HG03342 (cell line): ENCODE results near the gene TTC39C.

ENCODE experiments used
- ATAC-seq: cut with Tn5 transposase; IDR thresholded peaks from one replicate; pipeline ENCODE4 v1.9.1; 2021; ENCODE audit warnings: mild to moderate bottlenecking, moderate library complexity; ENCODE audit not compliant: unreplicated experiment

Gene TTC39C

DNA sequence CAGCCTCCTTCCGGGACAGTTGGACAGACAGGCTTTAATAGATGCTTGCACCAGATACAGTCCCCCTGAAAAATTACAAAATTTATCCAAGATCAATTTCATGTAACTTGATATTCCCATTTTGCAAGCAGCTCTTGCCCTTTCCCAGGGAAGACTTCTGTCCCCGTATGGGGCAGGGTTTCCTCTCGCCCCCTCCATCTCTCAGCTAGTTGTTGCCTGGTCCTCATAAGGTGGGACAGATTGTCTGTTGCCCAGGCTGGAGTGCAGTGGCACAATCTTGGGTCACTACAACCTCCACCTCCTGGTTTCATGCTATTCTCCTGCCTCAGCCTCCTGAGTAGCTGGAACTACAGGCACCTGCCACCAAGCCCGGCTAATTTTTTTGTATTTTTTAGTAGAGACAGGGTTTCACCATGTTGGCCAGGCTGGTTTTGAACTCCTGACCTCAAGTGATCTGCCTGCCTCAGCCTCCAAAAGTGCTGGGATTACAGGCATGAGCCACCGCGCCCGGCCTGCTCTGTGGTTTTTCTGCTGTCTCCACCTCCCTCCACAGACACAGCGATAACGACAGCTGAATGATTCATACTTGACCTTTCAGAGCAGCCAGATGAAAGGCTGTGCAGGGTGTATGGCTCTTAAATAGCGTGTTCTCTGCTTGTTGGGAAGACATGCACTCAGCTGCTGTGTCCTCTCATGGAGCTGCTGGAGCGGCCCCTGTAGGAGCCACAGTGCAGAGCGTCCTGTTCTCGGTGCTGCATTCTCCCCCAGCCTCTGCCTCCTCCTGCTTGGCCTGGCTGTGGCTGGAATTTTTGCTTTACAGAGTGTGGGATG lies 61.4 kb downstream of the TTC39C start:
- no peak for ATAC-seq

DNA sequence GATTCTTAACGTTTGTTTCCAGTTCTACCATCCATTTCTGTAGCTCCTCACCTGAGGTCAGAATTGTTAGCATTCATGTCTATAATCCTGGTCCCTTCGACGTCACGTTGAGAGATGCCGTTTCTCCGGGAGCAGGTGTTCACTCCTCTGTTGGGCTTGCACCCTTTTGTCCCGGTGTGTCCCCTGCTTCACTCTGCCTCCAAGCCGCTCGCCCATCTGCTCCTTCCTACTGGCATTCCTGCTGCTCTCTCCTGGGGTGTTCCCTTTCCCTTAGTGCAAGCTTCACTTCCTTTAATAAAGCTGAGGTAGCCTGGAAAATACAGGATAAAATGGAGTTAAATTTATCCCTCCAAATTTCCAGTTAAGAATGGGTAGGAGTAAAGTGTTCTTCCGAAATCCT lies 62.4 kb downstream of the TTC39C start:
- no peak for ATAC-seq

DNA sequence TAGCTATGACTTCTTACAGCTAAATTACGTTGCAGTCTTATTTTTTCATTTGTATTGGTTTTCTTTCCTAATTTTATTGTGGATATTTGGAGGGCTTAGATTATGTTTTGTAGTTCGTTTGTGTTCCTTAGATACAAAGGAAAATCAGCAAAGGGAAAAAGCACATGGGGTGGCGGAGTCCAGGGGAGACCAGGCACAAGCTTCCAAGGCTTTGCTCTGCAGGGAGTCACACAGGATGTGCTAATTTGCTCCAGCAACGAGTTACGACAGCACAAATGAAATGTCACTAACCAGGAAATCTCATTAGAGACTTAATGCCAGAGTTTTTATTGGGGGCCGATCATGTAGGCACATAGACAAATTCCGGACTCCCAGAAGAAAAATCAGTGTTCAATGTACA lies 63.8 kb downstream of the TTC39C start:
- no peak for ATAC-seq

DNA sequence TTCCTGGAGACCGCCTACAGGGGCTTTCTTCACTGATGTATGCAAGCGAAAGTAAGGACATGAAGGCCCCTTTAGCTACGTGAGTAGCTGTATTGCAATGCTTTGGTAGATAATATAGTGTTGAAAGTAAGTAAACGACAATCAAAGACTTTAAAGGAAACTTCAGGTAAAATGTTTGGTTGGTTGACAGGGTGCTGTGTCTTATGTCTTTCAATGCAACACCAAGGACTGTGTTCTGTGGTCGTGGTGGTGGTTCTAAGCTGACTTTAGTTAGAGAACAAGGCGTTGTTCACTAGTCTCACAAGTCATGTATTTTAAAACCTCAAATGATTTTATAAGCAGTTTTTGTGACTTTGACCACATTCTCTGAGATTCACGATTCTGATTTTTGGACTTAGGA lies 66.3 kb downstream of the TTC39C start:
- ATAC-seq, result no peak

DNA sequence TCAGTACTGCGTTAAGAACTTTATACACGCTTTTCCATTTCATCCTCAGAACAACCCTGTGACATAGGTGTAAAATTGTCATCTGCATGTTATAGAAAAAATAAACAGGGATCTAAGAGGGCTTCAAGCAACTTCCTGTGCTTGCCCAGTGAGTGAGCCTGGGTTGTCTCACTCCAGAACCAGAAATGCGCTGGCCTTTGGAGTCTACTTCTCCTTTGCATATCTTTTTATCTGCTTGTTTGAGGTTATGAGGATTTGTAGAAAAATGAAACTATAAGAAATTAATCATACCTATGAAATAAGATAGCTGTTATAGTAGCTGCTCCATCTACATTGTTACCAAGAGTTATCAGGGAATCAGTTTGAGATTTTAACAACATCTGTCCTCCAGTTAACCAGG lies 69.0 kb downstream of the TTC39C start:
- no peak for ATAC-seq

DNA sequence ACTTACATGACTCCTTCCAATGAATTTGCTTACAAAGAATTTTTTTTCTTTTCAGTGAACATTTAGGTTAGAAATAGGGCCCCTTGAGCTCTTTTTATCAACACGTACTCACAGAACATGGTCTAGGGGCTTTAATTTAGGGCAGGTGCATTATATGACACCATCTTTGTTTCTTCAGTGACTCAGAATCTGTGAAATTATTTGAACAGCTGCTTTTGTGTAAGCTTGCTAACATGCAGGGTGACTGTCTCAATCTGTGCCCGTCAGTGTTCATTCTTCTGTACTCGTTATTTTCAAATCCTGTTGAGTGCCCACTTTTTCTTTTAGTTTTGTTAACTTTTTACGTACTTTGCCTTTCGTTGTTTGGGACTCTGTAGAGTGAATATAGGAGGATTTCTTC lies 71.5 kb downstream of the TTC39C start:
- no peak for ATAC-seq

DNA sequence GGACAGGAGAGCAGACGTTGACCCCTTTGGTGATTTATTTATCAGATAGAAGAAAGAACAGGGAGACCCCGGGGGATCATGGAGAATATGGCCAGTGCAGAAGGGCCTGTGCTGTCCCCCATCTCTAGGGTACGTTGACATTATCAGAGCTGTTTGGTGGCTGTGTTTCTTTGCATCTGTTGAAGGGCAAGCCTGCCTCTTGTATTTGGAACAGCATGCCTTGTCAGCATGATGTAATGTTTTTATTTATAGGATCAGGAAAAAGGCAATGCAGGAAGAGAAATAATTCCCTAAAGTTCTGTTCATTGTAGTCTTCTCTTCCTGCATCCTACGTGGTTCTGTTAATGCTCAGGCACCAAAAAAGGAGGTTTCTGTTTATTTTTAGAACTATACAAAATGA lies 74.5 kb downstream of the TTC39C start:
- no peak for ATAC-seq

DNA sequence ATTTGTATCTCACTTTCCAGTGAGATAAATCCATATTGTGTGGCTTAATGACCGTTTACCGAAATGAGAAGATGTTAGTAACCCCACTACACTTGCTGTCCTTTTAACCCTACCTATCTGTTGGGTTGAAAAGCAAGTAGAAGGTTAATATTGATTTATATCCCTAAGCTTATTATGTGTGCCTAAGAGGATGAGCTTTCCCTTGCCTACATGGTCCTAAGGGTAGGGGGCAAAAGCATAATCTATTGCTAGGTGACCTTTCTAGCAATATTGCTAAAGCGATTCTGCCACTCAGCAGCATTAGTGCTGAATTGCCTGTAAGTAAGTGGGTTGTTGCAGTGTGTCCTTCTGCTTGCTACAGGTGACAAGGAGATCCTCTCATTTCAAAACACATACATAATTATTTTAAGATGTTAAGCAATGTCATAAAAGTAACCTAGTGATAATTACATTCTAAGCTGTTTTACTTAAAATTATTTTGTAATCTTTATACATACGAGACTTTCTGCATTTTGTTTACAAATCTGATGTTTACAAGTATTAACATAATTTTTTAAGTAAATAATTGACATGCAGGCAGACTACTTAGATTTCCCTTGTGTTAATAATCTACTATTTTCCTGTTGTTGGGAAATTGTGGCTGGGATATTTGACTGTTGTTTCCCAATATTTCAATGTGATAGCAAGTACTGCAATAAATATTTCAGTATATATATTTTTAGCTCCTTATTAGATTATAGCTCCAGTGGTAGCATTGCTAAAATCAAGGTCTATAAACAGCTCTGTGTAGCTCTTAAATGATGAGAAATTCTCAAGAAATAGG lies 75.2 kb downstream of the TTC39C start:
- ATAC-seq, result no peak

DNA sequence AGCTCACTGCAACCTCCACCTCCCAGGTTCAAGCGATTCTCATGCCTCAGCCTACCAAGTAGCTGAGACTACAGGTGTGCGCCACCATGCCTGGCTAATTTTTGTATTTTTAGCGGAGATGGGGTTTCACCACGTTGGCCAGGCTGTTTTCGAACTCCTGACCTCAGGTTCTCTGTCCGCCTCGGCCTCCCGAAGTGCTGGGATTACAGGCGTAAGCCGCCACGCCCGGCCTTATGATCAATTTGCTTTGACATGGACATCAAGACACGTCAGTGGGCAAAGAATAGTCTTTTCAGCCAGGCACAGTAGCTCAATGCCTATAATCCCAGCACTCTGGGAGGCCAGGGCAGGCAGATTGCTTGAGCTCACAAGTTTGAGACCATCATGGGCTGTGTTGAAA lies 76.3 kb downstream of the TTC39C start:
- ATAC-seq, result no peak

DNA sequence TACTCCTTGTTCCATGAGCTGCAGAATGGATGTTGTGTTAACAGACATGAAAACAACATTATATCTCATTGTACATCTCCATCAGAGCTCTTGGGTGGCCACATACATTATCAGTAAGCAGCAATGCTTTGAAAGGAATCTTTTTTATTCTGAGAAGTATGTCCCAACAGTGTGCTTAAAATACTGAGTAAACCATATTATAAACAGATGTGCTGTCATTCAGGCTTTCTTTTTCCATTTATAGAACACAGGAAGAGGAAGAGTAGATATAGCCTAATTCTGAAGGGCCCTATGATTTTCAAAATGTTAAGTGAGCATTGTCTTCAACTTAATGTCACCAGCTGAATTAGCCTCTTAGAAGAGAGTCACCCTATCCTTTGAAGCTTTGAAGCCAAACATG lies 80.0 kb downstream of the TTC39C start:
- ATAC-seq, result no peak

DNA sequence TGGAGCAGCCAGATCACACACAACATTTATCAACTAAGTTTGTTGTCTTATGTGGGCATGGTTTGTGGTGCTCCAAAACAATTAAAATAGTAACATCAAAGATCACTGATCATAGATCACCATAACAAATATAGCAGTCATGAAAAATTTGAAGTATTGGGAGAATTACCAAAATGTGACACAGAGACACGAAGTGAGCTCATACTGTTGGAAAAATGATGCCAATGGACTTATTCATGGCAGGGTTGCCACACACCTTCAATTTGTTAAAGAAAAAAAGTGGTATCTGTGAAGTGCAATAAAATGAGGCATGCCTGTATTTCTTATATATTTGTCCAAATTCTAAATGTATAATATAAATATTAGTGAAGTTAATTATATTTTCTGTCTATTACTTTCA lies 81.4 kb downstream of the TTC39C start:
- ATAC-seq, result no peak

DNA sequence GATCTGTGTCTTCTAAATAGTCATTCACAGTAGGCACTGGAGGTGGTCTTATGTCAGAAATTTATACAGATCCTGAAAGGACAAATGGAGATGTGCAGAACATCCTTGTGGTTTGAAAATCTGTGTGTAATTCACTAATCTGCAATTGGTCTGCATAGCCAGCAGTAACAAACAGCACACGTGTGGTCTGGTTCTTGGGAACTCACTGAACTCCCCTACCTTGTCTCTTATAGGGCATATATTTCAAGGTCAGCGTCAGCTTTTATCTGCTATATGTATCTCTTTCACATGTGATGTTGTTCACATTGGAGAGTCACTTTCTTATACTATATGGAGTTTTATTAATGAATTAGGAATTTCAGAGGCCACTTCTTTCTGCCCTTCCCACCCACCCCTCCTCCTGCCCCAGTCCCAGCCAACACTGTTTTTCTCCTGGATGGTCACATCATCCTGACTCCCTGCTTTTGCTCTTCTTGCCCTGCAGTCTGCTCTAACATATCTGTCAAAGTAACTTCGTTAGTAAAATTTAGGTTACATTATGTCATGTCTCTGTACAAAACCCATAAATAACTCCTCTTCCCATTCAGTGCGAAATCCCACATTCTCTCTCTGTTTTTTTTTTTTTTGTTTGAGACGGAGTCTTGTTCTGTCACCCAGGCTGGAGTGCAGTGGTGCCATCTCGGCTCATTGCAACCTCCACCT lies 88.9 kb downstream of the TTC39C start:
- no peak for ATAC-seq

DNA sequence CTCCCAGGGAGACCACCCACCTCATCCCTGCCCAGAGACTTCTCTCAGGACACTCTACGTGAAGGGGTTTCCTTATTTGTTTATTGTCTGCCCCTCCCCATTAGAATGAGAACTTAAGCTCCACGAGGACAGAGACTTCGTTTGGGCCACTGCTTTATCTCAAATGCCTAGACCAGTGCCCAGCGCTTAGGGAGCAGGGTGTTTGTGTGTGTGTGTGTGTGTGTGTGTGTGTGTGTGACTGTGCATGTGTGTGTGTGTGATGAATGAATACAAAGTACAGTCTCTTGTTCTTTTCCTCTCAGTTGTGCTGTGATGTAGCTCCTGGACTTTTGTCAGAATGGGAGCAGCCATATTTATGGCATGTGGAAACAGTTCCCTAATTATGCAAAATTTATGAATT lies 89.9 kb downstream of the TTC39C start:
- ATAC-seq, result no peak

DNA sequence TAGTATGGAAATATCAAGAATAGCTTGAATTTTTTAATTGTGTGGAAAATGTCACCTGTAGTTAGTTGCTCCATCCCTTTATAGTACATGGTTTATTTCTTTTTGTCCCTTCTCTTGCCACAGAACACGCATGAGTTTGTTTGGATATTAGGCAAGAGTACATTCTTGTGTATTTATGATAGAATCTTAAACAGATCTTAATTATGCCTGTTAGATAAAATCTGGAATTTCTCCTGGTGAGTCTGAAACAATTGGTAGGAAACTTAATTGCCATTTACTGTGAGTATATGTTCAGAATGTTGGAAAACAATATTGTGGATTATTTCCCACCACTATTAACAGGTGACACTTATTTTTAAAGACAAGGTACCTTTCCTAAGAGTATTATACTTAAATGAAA lies 94.1 kb downstream of the TTC39C start:
- ATAC-seq, result no peak

DNA sequence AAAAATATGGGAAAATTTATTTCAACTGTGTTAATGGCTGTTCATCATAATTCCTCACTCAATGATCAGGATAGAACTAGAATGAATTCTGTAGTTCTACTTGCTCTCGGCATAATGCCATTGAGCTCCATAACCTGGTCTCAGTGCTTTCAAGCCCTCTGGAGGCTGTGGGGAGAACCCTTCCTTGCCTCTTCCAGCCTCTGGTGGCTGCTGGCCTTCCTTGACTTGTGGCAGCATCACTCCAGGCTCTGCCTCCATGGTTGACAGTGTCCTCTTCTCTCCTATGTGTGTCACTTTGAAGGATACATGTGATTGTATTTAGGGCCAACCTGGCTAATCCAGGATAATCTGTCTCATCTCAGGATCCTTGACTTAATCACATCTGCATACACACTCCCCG lies 97.4 kb downstream of the TTC39C start:
- no peak for ATAC-seq

DNA sequence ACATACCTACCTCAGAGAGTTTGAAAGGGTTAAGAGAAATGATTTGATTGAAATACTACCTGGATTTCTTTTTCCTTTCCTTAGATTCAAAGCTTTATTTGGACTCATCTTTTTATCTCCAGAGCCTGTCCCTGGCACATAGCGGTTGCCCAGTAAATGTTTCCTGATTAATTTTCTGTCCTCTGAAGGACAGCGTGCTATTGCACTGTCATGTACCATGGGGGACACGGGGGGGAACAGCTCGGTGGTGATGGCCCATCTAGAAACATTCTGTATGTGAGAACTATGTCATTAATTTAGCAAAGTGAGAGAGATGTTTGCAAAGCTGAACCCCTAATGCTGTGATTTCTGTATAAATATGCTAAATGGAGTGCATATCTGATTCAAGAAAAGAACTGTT lies 97.9 kb downstream of the TTC39C start:
- no peak for ATAC-seq

DNA sequence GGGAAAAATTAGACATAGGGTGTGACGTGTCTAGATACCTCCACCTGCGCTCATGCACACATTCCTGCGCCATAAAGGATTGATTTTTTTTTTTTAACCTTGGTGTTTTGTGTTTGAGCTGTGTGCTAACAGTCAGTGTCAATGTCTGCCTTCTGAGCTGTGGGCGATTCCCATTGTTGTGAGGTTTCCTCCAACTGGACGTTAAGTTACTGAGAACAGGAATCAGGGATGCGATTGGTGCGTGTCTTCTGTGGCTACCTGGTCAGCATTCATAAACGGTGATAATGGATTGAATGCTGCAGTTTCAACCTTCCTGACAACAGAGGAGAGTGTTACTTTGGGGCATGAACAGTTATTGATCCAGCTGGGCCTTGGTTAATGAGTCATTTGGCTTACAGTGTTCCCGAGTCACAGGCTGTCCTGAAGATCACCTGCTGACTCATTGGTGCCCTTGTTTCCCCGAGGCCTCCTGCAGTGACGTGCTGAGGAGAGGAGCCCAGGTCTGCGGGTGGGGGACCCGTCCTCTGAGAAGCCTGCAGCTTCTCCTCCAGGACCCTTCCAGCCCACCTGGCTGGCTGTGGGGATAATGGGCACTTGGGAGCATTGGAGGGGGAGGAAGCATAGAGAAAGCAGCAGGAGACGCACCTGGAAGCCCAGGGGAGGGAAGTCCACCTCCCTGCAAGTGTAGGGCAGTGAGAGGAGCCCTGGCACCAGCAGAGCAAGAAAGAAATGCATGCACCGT lies 98.5 kb downstream of the TTC39C start:
- ATAC-seq, result no peak

DNA sequence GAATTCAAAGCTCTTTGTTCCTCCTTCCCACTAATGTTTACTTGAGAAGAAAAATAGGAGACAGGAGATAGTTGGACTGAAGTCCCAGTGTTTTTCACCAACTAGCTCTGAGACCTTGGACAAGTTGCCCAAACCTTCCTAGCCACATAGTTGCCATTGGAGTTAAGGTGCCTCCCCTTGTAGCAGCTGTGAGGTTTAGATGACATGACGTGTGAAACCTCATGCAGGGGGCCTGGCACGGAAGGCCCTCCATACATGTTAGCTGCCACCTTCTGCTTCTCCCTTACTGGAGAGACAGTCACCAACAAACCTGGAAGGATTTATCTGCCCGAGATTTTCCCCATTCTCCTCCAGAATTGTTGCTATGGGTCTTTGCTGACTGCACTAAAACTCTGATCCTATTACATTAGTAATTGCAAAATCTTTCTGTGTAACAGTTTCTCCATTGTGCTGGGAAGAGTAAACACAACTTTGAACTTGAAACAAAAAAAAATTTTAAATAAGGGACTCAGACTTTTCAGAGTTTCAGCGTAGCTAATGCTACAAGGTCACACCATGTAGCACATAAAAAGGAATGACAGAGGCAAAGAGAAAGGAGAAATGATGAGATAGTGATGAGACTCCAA lies 100.5 kb downstream of the TTC39C start:
- ATAC-seq, result no peak

DNA sequence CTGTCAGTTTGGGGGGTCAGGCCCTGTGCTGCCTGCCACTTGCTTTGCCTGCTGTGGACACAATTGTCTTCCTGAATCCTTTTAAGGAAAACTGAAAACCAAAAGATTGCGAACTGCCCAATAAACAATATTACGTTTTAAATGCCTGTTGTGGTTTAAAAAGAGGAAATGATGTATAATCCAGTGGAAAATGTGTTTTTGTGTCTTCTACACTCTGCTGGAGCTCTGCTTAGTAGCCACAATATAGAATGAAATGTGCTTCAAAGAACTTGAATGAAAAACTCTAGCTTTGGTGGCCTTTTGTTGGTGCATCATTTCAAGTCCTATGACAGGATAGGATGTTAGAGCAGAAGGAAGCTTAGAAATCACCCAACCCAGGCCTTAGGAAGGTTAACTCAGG lies 101.1 kb downstream of the TTC39C start:
- ATAC-seq, result no peak

DNA sequence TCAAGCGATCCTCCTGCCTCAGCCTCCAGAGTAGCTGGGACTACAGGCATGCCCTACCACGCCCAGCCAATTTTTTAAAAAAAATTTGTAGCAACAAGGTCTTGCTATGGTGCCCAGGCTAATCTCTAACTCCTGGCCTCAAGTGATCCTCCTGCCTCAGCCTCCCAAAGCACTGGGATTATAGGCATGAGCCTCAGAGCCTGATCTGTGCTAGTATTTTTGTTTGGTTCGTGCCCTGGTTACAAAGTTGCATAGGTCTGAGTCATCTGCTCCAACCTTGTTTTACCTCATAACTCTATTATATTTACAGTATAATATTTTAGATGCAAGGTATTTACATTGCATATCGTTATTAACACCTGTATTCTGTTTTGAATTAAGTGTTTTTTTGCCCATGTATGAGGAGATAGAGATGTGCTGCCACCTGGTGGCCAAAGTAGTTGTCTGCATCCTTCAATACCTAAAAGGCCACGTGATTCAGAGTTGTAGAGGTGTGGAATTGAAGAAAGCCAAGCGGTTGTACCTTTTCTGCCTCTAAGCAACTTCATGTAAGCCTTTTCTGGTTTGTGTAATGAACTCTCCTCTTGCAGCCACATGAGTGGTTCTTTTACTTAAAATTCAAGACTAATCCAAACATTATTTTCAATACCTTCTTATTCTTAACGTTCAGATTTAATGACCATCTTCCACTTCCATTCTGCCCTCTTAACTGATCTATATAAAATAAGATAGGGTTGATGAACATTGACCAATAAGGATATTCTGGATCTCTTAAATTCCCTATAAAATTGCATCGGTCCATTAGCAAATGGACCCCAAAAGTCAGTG lies 104.4 kb downstream of the TTC39C start:
- peak; percentile 84 for ATAC-seq
